Bronchial epithelial cell (primary cell): ENCODE results near the gene FAM25G. TPM values are rescaled to one million over a fixed set of nuclear protein-coding genes. Genes with fewer than 3 reads are reported as not detected.
A peak's percentile ranks its signal among the peaks of the same experiment; 100 is the strongest.
"Not testable (repeated sequence)": the region's sequence is repeated elsewhere in the genome, so short reads cannot be mapped to it uniquely, and the experiment has no call there.

Source experiments
- DNase-seq: peaks from one replicate; pipeline ENCODE4 v3.0.0-alpha.2; 2010; ENCODE audit warnings: low read depth
- FAIRE-seq: peaks from 2 replicates; lab custom pipeline; 2011; peaks lifted over from hg19 to GRCh38; lab: Jason Lieb, UNC
- H3K27me3 ChIP-seq: 2 replicates; pipeline ENCODE4 v1.5.1; 2011; ENCODE audit warnings: low read length; ENCODE audit not compliant: control insufficient read depth, insufficient read depth
- H3K36me3 ChIP-seq: 2 replicates; pipeline ENCODE4 v1.5.1; 2011; ENCODE audit warnings: low read length; ENCODE audit not compliant: control insufficient read depth, insufficient read depth
- H3K4me3 ChIP-seq: 2 replicates; pipeline ENCODE4 v1.5.1; 2011; ENCODE audit warnings: mild to moderate bottlenecking, low read depth, low read length, control low read depth
- total RNA-seq: library from RNA; depleted of rRNA; stranded (reverse); fragments of >200 nt; gene quantifications from 2 replicates; pipeline ENCODE4 v1.2.1, GENCODE V29; 2014
- TF ChIP-seq, protein P1 (sequence below): IDR thresholded peaks from 2 replicates; pipeline ENCODE4 v1.5.1; 2011; ENCODE audit warnings: mild to moderate bottlenecking, moderate library complexity, low read length, control low read depth, inconsistent platforms; ENCODE audit not compliant: insufficient read depth, severe bottlenecking

Gene FAM25G
- total RNA-seq, 1 donor from 2014 or later: not detected

DNA sequence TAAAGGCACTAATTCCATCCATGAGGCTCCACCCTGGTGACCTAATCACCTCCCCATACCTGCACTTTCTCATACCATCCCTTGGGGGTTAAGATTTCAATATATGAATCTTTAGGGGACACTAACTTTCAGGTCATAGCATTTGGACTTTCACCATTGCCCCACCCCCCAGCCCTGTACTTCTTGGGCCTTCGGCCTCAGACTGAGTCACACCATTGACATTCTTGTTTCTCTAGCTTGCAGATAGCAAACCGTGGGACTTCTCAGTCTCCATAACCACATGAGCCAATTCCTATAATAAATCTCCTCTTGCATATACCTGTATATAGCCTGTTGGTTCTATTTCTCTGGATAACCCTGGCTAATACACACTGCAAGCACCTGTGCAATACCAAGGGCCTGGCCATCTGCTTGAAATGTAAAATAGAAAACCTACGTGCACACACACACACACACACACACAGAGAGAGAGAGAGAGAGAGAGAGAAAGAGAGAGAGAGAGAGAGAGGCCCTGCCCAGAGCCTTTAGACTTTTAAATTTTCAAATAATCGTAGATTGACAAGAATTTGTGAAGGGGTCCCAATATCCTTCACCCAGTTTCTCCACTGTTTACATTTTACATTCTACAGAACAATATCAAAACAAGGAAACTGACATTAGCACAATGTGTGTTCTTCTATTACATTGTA lies 32.9 kb downstream of the FAM25G start:
- H3K27me3 ChIP-seq: peaks cover 2% of the 10 kb centered on the region
- H3K4me3 ChIP-seq: no peak overlapping the region
- TF ChIP-seq, protein P1, sequence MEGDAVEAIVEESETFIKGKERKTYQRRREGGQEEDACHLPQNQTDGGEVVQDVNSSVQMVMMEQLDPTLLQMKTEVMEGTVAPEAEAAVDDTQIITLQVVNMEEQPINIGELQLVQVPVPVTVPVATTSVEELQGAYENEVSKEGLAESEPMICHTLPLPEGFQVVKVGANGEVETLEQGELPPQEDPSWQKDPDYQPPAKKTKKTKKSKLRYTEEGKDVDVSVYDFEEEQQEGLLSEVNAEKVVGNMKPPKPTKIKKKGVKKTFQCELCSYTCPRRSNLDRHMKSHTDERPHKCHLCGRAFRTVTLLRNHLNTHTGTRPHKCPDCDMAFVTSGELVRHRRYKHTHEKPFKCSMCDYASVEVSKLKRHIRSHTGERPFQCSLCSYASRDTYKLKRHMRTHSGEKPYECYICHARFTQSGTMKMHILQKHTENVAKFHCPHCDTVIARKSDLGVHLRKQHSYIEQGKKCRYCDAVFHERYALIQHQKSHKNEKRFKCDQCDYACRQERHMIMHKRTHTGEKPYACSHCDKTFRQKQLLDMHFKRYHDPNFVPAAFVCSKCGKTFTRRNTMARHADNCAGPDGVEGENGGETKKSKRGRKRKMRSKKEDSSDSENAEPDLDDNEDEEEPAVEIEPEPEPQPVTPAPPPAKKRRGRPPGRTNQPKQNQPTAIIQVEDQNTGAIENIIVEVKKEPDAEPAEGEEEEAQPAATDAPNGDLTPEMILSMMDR: no peak
- DNase-seq (peak; percentile 74), FAIRE-seq (no peak)
- H3K36me3 ChIP-seq: no peaks in the 10 kb centered on the region

DNA sequence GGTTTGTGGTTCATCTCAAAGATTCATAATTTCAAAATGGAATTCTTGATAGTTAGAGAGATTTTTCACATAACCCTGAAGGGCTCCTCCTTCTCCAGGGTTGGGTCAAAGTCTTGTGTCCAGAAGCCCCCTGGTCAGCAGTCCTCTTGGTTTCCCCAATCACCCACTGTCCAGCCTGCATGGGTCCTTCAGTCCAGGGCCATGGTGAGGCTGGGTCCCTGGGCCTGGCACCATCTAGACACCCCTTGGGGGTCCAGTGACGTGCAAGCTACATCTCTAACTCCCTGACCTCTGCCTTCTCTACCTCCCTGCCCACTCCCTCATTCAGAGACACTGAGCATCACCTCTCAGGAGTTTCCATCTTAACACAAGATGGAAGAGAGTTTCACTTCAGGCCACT lies 33.7 kb downstream of the FAM25G start:
- TF ChIP-seq, protein P1: no peak
- FAIRE-seq: no peak
- Histone ChIP-seq H3K27me3 (peaks cover 2% of the 10 kb centered on the region), H3K36me3 (no peaks in the 10 kb centered on the region), H3K4me3 (no peak overlapping the region)
- DNase-seq: no peak

DNA sequence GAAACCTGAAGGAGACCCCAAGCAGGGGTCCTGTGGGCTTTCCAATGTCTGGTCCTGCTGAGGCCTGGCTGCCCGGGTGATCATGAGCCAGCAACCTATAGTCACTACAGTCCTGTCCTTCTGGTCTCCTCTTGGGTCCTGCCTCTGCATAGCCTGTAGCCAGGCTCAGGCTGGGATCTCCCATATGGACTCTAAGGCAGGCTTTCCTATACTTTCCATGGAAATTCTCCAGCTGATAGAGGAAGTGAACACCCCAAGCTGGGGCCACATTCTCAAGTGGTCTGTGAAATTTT lies 34.0 kb downstream of the FAM25G start:
- no peaks in the 10 kb centered on the region for H3K36me3 ChIP-seq
- no peak overlapping the region for H3K4me3 ChIP-seq
- TF ChIP-seq, protein P1: no peak
- DNase-seq: no peak
- no peak for FAIRE-seq
- peaks cover 2% of the 10 kb centered on the region for H3K27me3 ChIP-seq

DNA sequence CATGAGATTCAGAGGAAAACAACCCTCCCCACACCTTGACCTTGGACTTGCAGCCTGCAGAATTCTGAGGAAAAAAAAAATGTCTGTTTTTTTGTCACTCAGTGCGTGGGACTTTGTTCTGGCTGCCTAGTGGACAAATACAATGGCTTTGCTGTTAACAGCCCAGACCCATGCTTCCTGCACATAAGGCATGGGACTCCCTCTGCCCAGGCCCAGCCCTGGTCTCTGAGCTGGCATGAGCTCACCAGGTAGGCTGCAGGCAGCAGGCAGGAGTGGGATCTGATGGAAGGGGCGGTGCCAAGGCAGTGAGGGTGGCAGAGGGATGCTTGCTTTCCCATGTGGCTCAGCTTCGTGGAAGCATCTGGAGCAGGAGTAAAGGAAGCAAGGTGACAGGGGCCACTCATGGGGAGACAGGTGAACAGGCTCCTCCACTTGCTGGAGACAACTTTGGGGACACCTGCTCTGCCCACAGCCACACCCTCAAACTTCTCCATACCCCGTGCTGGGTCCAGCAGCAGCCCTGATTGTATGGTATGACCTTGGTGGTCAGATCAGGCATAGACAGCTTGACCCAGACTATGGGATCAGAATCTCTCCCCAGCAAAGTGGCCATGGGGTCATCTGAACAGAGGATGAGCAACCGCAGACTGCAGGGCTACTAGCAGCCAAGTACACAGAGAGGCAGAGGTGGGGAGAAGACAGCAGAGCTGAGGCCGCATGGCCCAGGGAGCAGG lies 34.5 kb downstream of the FAM25G start:
- Histone ChIP-seq H3K27me3 (peaks cover 2% of the 10 kb centered on the region), H3K4me3 (no peak overlapping the region), H3K36me3 (no peaks in the 10 kb centered on the region)
- TF ChIP-seq, protein P1: no peak
- DNase-seq (no peak), FAIRE-seq (no peak)

DNA sequence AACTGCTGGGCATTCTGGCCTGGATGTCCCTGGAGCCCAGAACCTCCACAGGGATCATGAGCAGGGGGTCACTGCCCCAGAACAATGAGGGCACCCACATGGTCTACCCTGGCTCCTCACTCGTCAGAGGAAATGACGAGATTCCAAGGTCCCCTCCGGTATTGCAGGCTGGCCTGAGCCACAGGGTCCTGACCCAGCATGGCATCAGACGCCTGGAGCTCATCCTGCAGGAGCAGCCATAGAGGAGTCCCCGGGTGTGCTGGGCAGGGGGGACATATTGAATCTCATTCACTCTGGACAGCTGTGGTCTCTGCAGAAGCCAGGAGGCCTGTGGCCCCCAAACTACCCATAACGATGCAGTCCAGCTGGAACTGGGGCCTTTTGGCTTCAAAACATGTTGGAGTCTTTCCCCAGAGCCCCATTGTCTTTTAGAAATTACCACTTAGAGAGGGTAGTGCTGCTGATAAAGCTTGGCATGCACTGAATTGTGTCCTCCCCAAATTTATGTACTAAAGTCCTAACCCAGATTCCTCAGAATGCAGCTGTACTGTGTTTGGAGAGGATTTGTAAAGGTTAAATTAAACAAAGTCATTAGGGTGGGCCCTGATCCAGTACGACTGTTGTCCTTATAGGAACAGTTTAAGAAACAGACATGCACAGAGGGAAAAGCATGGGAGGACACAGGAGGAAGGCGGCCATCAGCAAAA lies 35.3 kb downstream of the FAM25G start:
- Histone ChIP-seq H3K36me3 (no peaks in the 10 kb centered on the region), H3K27me3 (peaks cover 2% of the 10 kb centered on the region), H3K4me3 (no peak overlapping the region)
- FAIRE-seq: no peak
- DNase-seq: no peak
- TF ChIP-seq, protein P1: no peak

DNA sequence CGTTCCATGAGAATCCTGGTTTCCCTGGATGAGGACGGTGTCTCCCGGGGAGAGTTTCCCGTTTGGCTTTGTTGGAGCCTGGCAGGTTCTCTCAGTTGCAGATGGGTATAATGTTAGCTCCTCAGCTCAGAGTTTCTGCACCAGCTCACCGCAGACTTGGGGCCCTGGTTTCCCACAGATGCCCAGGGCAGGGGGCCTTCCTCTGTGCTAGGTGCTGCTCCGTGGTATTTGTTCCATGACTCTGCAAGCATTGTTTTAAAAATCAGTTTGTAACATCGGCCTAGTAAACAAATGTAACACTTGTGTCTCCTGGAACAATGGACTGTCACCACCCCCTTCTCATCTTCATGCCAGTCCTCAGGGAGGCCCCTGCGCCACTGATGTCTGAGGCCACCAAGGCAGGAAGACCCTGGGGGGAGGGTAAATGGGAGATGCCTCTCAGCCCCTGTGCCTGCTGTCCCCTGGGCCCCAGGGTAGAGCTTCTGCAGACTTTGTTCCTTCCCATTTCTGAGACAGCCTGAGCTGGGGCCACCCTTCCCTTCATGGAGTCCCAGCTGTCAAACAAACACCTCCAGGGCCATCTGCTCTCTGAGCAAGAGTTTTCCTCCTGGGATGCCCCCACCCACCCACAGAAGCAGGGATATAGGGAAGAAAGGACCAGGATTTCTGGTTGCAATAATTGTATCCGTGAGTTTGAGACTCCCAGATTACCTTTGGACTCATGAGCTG lies 36.0 kb downstream of the FAM25G start:
- DNase-seq, H3K36me3 ChIP-seq, FAIRE-seq, H3K27me3 ChIP-seq, H3K4me3 ChIP-seq: not testable (repeated sequence)
